HTR-8/SVneo (cell line): ENCODE results near the gene KRIT1.
"Not testable (repeated sequence)": the region's sequence is repeated elsewhere in the genome, so short reads cannot be mapped to it uniquely, and the experiment has no call there.

ENCODE experiments used
- DNase-seq: peaks from one replicate; pipeline ENCODE4 v3.0.0; 2011; ENCODE audit warnings: low spot score, mixed read lengths; ENCODE audit not compliant: insufficient read length
- FAIRE-seq: peaks from 2 replicates; lab custom pipeline; 2011; peaks lifted over from hg19 to GRCh38; lab: Jason Lieb, UNC

Gene KRIT1

DNA sequence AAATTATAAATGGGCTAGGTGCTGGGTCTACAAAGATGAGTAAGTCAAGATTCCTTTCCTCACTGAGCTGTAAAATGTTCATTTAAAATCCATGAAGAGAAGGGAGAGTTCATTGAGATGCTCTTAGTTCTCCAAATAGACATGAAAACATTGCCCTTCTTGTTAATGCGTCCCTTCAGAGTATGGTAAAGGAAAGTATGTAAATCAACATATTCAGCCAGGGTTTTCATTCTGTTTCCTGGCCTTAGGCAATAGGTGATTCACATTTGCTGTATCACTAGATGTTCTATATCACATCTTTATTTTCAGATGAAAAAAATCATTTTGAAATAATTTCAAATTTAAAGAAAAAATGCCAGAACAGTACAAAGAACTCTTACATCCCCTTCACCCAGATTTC lies 5.5 kb upstream of the KRIT1 start:
- FAIRE-seq = no peak
- no peak for DNase-seq

DNA sequence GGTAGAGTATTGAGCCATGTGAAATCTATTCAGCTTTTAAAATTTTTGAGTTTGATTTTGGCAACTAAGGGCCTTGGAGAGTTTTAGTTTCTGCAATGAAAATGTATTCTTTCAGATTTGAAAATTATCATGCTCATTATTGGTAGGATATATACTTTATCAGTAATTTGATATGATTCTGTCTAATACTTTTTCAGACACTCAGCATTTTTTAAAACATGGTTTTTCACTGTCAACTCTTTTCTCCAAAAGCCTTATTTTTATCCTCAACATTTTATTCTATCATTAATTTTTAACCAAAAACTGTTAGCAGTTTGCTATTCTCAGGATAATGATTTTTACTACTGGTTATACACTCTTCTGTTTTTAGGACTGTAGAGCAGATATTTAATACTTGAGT lies 4.9 kb upstream of the KRIT1 start:
- DNase-seq = no peak
- FAIRE-seq = no peak

DNA sequence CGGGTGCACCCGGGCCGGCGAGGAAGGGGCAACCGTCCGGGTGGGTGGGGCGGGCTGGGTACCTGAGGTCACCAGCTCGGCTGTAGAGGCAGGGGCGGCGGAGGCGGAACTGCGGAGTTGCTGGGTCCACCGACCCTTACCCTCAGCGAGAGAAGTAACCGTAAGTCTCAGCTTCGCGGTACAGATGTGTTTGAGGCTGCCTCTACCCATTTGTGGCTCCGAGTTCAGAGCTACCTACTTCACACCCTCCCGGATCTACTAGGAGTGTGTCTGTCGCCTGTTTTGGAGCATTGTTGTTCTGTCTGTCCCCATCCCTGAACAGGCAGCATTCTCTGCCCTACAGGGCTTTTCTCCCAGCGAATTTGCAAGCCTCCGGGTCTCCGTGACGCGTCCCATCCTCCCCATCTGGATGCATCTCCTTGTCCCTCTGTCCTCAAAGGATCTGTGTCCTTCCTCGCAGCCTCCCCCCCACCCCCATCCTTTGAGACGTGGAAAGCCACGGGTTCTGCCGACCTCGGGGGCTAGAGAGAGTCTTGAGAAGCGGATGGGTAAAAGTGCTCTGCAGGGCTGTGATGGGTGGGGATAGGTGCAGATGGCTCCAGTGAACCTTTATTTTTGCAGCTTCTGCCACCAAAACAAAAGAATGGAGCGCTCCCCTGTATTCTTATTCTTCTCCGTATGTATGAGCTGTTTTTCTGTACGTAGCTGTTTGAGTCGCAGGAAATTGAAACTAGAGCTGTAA lies 817 bp upstream of the KRIT1 start:
- FAIRE-seq (no peak), DNase-seq (peak; percentile 10)

DNA sequence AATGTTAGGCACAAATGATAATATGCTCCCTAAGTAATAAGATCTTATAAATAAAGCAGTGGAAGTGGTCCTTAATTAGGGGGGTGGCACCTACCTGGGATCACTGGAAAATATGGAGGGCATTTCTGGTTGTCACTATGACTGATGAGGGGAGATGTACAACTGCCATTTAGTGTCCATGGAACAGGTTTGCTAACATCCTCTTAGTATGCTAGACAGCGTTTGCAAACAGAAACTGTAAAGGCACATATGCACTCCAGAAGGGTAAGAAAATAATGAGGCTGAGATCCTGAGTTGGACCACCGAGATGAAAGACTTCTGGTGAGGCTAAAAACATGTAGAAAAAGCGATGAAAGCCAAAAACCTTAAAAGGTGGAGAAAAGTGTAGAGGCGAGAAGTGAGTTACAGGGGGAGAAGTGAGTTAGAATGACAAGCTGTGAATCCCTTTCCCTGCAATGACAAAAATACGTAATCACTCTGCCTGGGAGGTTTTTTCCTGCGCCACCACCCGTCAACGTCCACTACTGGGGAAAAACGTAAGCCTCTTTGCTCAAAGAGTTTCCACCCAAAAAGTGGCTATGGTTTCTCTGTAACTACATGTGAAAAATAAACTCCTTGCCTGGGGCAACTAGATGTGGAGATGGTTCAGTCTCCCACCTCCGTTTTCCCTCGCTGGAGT lies 767 bp downstream of the KRIT1 start:
- no peak for FAIRE-seq

DNA sequence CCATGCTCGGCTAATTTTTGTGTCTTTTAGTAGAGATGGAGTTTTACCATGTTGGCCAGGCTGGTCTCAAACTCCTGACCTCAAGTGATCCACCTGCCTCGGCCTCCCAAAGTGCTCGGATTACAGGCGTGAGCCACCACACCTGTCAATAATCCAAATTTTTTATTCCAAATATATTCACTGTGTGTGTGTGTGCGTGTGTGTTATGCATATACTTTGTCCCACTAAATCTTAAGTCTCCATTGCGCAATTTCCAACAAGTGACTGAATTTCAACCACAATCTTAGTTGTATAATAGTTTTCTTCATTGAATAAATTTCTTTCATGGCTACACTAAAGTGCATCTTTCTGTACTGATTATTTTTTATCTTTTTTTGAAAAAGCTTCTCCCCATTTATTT lies 2.7 kb downstream of the KRIT1 start:
- no peak for FAIRE-seq
- DNase-seq = no peak

More for the DNA sequence above, 767 bp downstream of the KRIT1 start:
- no peak for DNase-seq

DNA sequence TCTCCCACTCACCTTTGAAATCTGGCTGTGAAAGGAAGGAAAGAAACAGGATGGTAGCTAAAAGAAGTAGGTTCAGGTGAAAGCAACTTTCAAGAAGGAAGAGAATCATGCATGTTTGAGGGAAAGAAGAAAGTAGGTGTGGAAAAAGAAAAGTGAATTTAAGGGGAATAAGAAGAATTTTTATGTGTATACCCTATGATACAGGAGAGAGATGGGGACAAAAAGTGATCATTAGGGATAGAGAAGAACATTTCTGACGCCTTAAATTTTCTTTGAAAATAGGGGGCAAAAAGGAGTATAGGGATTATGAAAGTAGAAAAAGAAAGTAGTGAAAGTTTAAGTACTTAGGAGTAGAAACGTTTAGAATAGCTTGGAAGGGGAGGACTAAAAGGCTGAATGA lies 15.2 kb downstream of the KRIT1 start:
- FAIRE-seq (no peak), DNase-seq (no peak)

DNA sequence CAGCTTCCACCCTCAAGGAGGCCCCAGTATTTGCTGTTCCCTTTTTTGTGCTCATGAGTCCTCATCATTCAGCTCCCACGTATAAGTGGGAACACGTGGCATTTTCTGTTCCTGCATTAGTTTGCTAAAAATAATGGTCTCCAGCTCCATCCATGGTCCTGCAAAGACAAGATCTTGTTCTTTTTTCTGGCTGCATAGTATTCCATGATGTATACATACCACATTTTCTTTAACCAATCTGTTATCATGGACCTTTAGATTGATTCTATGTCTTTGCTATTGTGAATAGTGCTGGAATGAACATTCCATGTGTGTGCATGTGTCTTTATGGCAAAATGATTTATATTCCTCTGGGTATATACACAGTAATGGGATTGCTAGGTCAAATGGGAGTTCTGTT lies 17.0 kb downstream of the KRIT1 start:
- FAIRE-seq = no peak
- DNase-seq = no peak

DNA sequence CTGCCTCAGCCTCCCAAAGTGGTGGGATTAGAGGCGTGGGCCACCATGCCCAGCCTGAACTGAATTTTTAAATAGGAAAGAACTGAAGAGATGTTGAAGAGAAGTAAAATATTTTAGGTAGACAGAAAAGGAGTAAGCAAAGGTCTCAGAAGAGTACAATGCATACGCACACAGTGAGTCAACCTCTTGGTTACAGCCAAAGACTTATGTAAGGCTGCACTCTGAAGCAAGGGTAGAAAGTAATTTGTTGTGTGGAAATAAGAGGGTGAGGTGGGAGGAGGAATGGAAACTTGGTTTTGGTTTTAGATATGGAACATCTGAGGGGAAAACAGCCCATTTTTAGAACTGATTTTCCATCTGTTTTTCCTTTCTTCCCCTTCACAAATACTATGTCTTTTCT lies 17.6 kb downstream of the KRIT1 start:
- DNase-seq (no peak), FAIRE-seq (no peak)

DNA sequence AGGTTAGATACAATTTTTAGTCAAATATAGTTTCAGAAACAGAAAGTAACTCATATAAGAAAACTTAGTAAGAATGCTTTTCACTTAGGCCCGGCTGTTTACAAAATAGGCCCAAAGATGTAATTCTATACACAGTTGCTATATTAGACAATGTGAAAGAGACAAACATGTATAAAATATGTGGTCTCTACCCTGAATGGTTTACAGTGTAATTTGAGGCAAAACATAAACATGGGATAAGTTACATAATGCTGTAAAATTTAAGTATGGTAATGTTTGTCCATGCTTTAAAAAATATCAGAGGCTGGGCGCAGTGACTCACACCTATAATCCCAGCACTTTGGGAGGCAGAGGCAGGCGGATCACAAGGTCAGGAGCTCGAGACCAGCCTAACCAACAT lies 18.7 kb downstream of the KRIT1 start:
- FAIRE-seq = no peak

DNA sequence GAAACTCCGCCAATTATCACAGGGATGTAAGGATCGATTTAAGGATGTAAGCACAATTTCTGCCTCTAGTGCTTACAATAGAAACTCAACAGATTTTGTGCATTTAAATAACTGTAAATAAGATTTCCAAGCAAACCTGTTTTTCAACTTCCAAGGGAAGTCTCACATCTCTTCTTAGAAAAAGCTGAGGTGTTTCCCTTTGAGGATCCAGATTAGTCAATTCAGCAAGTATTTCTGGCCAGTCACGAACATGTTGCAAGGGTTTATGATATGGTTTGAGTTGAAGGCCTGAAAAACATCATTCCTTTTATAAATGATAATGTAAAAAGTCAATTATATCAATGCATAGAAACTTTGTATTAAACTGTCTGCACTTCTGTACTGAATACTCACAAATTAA lies 23.9 kb downstream of the KRIT1 start:
- FAIRE-seq (no peak), DNase-seq (no peak)

More for the DNA sequence above, 18.7 kb downstream of the KRIT1 start:
- DNase-seq = no peak

DNA sequence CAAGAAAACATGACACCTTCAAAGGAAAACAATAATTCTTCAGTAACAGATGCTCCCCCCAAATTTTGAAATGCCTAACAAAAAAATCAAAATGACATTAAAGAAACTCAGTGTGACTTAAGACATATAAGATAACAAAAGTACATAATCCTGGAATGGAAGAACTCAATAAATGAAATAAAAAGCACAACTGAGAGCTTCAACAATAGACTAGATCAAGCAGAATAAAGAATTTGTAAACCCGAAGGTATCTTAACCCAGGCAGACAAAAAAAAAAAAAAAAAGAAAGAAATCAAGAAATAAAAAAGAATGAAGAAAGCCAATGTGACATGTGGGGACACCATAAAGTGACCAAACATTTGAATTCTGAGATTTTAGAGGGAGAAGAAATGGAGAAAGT lies 39.0 kb downstream of the KRIT1 start:
- no peak for FAIRE-seq
- DNase-seq = no peak

DNA sequence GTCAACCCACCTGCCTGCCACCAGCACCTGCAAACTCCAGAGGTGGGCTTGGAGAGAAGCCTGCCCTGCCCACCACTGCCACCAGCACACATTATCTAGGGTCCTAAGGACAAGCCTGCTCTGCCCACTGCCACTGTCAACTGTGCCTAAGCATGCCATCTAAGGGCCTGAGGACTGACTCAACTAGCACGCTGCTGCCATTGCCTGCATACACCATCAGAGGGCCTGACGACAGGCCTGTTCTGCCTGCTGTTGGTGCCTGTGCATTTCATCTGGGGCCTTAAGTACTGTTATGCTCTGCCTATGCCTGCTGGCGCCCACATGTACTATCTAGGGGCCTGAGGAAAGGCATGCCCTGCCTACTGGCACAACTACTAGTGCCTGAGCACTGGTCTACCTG lies 39.7 kb downstream of the KRIT1 start:
- no peak for FAIRE-seq

DNA sequence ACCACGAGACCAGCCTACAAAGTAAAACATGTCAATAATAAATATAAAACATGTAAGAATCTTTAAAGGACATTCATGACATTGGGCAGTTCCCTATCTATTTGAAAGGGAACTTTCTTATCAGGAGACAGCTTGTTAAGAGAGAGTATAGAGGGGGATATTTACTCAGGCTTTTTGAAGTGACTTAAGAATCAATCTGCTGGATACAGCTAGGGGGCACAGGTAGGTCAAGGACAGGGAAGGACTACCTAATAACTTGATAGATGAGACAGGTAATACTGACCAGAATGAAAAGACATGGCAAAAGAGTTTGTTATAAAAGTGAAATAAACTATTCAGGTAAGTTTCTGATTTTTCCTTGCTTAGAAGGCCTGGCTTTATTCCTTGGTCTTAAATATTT lies 44.9 kb downstream of the KRIT1 start:
- DNase-seq (no peak), FAIRE-seq (no peak)

More for the DNA sequence above, 39.7 kb downstream of the KRIT1 start:
- DNase-seq = no peak

DNA sequence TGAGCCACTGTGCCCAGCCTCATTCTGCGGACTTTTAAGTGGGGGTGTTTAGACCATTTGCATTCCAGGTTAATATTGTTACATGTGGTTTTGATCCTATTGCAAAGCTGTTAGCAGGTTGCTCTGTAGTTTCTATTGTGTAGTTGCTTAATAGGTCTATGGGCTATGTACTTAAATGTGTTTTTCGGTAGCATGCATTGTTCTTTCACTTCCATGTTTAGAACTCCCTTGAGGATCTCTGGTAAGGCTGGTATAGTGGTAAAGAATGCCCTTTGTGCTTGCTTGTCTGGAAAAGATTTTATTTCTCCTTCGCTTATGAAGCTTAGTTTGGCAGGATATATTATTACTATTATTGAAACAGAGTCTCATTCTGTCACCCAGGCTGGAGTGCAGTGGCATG lies 53.4 kb downstream of the KRIT1 start:
- FAIRE-seq (no peak), DNase-seq (no peak)

DNA sequence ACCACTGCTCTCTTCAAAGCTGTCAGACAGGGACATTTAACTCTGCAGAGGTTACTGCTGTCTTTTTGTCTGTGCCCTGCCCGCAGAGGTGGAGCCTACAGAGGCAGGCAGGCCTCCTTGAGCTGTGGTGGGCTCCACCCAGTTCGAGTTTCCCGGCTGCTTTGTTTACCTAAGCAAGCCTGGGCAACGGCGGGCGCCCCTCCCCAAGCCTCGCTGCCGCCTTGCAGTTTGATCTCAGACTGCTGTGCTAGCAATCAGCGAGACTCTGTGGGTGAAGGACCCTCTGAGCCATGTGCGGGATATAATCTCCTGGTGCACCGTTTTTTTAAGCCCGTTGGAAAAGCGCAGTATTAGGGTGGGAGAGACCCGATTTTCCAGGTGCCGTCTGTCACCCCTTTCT lies 56.5 kb downstream of the KRIT1 start:
- not testable (repeated sequence) for DNase-seq, FAIRE-seq

DNA sequence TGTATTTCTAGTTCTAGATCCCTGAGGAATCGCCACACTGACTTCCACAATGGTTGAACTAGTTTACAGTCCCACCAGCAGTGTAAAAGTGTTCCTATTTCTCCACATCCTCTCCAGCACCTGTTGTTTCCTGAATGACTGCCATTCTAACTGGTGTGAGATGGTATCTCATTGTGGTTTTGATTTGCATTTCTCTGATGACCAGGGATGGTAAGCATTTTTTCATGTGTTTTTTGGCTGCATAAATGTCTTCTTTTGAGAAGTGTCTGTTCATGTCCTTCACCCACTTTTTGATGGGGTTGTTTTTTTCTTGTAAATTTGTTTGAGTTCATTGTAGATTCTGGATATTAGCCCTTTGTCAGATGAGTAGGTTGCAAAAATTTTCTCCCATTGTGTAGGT lies 61.4 kb downstream of the KRIT1 start:
- DNase-seq, FAIRE-seq: not testable (repeated sequence)

DNA sequence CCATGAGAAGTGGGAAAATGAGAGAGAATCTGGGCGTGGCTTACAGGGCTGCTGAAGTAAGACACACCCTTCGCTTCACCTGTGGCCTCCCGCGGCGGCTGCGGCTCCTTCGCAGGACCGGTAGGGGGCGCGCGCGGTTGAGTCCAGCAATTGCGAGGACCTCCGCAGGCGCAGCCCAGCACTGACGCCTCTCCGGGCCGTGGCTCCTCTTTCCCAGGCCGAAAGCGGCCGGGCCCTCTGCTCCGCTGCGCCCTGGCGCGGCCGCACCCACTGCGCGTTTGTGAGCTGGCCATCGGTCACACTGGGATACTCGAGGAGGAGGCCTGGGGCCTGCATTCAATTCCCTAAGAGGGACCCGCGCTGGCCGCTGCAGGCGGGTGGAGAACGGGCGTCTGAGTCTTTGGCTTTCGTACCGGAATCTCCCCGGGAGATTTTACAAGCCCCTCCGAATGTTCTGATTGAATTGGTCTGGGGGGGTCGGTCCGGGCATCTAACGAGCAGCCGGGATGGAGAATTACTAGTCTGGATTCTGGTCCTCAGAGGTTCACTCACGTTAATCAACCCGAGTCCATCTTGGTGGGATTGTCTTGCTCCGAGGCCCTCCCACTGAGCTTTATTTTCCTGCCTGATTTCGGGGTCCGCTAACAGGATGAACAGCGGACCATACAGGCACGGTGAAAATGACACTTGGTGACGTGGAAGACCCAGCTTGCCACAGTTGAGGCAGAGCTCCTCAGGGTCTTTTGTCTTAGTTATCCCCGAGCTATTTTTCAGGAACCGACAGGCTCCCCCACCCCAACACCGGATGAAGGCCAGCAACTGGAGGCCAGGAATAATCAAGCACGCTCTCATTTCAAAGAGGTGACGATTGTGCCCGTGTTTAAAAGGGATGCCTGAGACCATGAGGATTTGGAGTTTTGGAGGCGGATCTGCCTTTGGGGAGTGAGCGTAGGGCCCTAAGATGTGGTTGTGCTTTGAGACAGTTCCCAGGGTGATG lies 66.5 kb downstream of the KRIT1 start, which contains the start of gene LRRD1:
Gene LRRD1 (minus strand): TSS at position 215 of the 997 bp plus-strand sequence. CDS start 13,940 bp downstream, outside the sequence.
- DNase-seq = peak; percentile 48
- no peak for FAIRE-seq

DNA sequence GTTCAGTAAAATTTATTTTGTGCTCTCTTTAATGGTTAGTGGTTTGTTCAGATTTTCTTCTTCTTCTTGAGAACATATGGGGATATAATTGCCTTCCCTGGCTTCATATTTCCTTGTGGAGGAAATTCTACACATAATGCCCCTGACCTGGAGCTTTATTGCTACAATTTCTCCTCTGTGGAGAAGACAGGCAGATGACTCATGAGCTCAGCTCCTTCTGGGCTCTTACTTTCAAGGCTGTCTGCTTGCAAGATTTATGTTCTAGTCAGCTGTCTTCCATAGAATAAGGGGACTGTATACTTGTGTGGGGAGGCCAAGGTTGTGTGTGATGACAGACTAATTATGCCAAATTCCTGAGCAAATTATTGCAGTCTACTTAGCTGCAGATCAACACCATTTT lies 68.4 kb downstream of the KRIT1 start:
- DNase-seq (peak; percentile 46), FAIRE-seq (no peak)

DNA sequence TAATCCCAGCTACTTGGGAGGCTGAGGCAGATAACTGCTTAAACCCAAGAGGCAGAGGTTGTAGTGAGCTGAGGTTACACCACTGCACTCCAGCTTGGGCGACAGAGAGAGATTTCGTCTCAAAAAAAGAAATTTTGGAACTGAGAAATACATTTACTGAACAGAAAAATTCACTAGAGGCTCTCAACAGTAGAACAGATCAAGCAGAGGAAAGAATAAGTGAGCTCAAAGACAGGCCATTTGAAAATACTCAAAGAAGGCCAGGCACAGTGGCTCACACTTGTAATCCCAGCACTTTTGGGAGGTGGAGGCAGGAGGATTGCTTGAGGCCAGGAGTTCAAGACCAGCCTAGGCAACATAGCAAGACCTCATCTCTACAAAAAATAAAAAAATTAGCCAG lies 76.2 kb downstream of the KRIT1 start:
- not testable (repeated sequence) for DNase-seq, FAIRE-seq

DNA sequence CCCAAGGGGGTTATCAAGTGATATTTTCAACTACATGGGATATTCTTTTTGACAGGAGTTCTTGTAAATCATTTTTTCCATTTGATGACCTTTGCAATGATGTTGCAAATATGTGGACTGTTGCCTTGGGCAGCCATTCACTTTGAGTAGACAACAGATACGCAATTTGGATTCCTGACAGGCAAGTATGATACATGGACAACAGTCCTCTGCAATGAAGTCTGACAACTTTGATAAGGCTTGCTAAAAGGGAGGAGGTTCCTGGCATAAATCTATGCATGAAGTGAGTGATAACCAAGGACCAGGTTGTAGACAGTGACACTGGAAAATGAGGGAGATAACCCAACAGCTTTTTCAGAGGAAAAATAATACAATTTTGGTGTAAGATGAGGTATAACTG lies 84.4 kb downstream of the KRIT1 start:
- DNase-seq = no peak
- no peak for FAIRE-seq
